ENCODE measurements around the gene CNPPD1. TPM values are rescaled to one million over a fixed set of nuclear protein-coding genes. Genes with fewer than 3 reads are reported as not detected.

The CNPPD1 gene
- total RNA-seq, 2 experiments from 2014 or later = 42.3 to 43.4 TPM

- Histone ChIP-seq H3K4me1 (ENCODE audit: insufficient read depth, low read length) (peaks cover 17% of the 10 kb centered on the region), H3K36me3 (ENCODE audit: insufficient read depth, low read length) (peaks cover 19% of the 10 kb centered on the region), H3K27ac (ENCODE audit: low read depth in 1 of 2, low read length in 2 of 2) (peak overlapping the region in 1 of 2 donors; percentile 45), H3K4me3 (ENCODE audit: low read length) (peak overlapping the region; percentile 78), H3K9me3 (ENCODE audit: control insufficient read depth in 1 of 2, insufficient read depth in 1 of 2, low read length in 2 of 2) (no peaks in the 10 kb centered on the region), H3K27me3 (ENCODE audit: control insufficient read depth in 1 of 2, insufficient read depth in 2 of 2, low read length in 2 of 2) (no peaks in the 10 kb centered on the region)
- Mint-ChIP-seq H3K4me3 (peak overlapping the region; percentile 94), H3K27ac (peak overlapping the region; percentile 94), H3K27me3 (no peaks in the 10 kb centered on the region), H3K9me3 (no peaks in the 10 kb centered on the region), H3K36me3 (ENCODE audit: low read depth) (peaks cover 39% of the 10 kb centered on the region), H3K4me1 (ENCODE audit: low read depth) (peaks cover 24% of the 10 kb centered on the region)
- ATAC-seq (ENCODE audit: poor library complexity) = no peak
- no peak for DNase-seq
- POLR2A ChIA-PET = interaction anchor here (0.7 to 3.5 kb wide), 13 partner anchors 16 to 227 kb away, joined by 3 to 26 read pairs (median 4); partner anchors contain the start of genes ANKZF1, CNPPD1, DNAJB2 and ZFAND2B
- CTCF ChIA-PET = interaction anchor here (0.7 to 4.8 kb wide), 18 partner anchors 9 to 229 kb away, joined by 3 to 32 read pairs (median 4); partner anchors contain the start of genes ANKZF1, ATG9A, CNPPD1 and DNAJB2
- no peak for TF ChIP-seq CTCF (IDR thresholded peaks at IDR 0.05)
- intact Hi-C loops (cut with DNase I, micrococcal nuclease) = loop anchor here (1.0 to 10.0 kb wide), 9 partner anchors 19 to 385 kb away; partner anchors contain the start of genes CHPF (in 1 of the 2), DNPEP (in 1 of the 2), RETREG2 (in 1 of the 2) and TMEM198 (in 1 of the 2)
Observed at GRCh38 chr2:219159771-219160185, 16.9 kb downstream of the CNPPD1 start.

- Mint-ChIP-seq H3K9me3 (no peaks in the 10 kb centered on the region), H3K27ac (no peak overlapping the region), H3K36me3 (ENCODE audit: low read depth) (peaks cover 45% of the 10 kb centered on the region), H3K4me1 (ENCODE audit: low read depth) (peaks cover 24% of the 10 kb centered on the region), H3K4me3 (peak overlapping the region; percentile 37), H3K27me3 (no peaks in the 10 kb centered on the region)
- intact Hi-C loops (cut with DNase I, micrococcal nuclease) = loop anchor here in 1 of 2 experiments (5.0 to 10.0 kb wide), 3 partner anchors 176 to 386 kb away; partner anchors contain the start of genes CHPF and TMEM198
- TF ChIP-seq CTCF (IDR thresholded peaks at IDR 0.05) = no peak
- ChIA-PET POLR2A (interaction anchor here (1.8 to 3.5 kb wide), 5 partner anchors 19 to 136 kb away, joined by 6 to 26 read pairs (median 12); partner anchors contain the start of genes CNPPD1 and ZFAND2B), CTCF (interaction anchor here (1.0 to 4.8 kb wide), 11 partner anchors 8 to 136 kb away, joined by 3 to 32 read pairs (median 13); partner anchors contain the start of genes ANKZF1, ATG9A, CNPPD1 and TUBA4A)
- peaks cover 17% of the 10 kb centered on the region for H3K4me1 ChIP-seq (ENCODE audit: insufficient read depth, low read length)
- DNase-seq (no peak), ATAC-seq (ENCODE audit: poor library complexity) (no peak)
- peaks cover 28% of the 10 kb centered on the region for H3K36me3 ChIP-seq (ENCODE audit: insufficient read depth, low read length)
- H3K27ac ChIP-seq (ENCODE audit: low read depth in 1 of 2, low read length in 2 of 2) = no peak overlapping the region
- no peak overlapping the region for H3K4me3 ChIP-seq (ENCODE audit: low read length)
- no peaks in the 10 kb centered on the region for H3K9me3 ChIP-seq (ENCODE audit: control insufficient read depth in 1 of 2, insufficient read depth in 1 of 2, low read length in 2 of 2)
- H3K27me3 ChIP-seq (ENCODE audit: control insufficient read depth in 1 of 2, insufficient read depth in 2 of 2, low read length in 2 of 2) = no peaks in the 10 kb centered on the region
Observed at GRCh38 chr2:219158586-219158985, 18.1 kb downstream of the CNPPD1 start.

GRCh38 chr2:219158025-219158424 is 18.7 kb downstream of the CNPPD1 start:
- no peak overlapping the region for H3K27ac Mint-ChIP-seq

More at GRCh38 chr2:219158025-219158424, 18.7 kb downstream of the CNPPD1 start:
- Mint-ChIP-seq H3K36me3 (ENCODE audit: low read depth) (peaks cover 50% of the 10 kb centered on the region), H3K4me3 (no peak overlapping the region), H3K9me3 (no peaks in the 10 kb centered on the region), H3K4me1 (ENCODE audit: low read depth) (peaks cover 24% of the 10 kb centered on the region), H3K27me3 (no peaks in the 10 kb centered on the region)
- Histone ChIP-seq H3K4me3 (ENCODE audit: low read length) (no peak overlapping the region), H3K4me1 (ENCODE audit: insufficient read depth, low read length) (peaks cover 17% of the 10 kb centered on the region), H3K9me3 (ENCODE audit: control insufficient read depth in 1 of 2, insufficient read depth in 1 of 2, low read length in 2 of 2) (no peaks in the 10 kb centered on the region), H3K27ac (ENCODE audit: low read depth in 1 of 2, low read length in 2 of 2) (no peak overlapping the region), H3K27me3 (ENCODE audit: control insufficient read depth in 1 of 2, insufficient read depth in 2 of 2, low read length in 2 of 2) (no peaks in the 10 kb centered on the region), H3K36me3 (ENCODE audit: insufficient read depth, low read length) (peaks cover 28% of the 10 kb centered on the region)
- DNase-seq = no peak
- ChIA-PET POLR2A (interaction anchor here (1.2 to 3.5 kb wide), 4 partner anchors 19 to 137 kb away, joined by 6 to 26 read pairs (median 11); partner anchors contain the start of genes CNPPD1 and ZFAND2B), CTCF (interaction anchor here (1.2 to 4.8 kb wide), 6 partner anchors 13 to 137 kb away, joined by 5 to 32 read pairs (median 19); partner anchors contain the start of genes TUBA4A, TUBA4B and ZFAND2B)
- TF ChIP-seq CTCF (IDR thresholded peaks at IDR 0.05) = no peak
- intact Hi-C loops (cut with DNase I, micrococcal nuclease) = loop anchor here in 1 of 2 experiments (5.0 to 10.0 kb wide), 3 partner anchors 176 to 387 kb away; partner anchors contain the start of genes CHPF and TMEM198
- ATAC-seq (ENCODE audit: poor library complexity) = no peak
